ENCODE measurements around the gene ATL3.
"Not testable (repeated sequence)": the region's sequence is repeated elsewhere in the genome, so short reads cannot be mapped to it uniquely, and the experiment has no call there.

Gene ATL3

DNA sequence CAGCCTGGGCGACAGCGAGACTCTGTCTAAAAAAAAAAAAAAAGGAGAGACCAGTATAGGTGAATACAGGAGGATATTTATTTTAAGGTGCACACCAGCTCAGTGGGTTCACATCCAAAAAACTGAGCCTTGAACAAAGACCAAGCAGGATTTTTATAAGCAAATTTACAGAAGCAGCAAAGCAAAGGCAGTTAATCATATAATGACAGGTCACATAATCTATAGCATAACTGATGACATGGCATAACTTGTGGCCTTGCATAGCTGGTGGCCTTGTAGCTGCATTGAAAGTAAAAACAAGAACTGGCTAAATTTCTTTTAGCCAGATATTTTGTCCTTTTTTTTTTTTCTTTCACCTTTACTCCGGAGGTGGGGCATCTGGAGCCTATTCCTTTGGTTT, 54.2 kb downstream of the ATL3 start:
- no peak for FAIRE-seq

DNA sequence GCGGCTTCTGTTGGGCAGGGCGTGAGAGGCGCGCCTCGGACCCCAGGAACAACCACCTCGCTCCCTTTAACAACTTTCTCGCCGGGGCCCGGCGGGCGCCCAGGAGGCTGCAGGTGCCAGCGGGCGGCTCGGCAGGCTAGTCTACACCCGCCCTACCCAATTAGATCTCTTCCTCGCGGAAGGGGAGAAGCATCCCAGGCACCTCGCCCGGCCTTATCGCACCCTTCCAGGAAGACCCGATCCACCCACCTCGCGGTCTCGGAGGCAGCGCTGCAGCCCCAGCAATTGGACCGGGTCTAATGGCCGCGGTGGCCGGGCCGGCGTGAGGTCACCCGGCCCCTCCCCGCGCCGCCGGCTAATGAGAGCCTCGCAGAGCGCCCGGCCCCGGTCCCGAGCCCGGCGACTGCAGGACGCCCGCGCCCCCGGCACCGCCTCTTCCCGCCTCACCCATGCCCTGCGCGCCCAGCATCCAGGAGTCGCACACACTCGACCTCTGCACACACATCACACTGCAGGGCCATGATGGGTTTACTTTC, 57.0 kb downstream of the ATL3 start, which contains the start of gene PLAAT3:
TSS of gene PLAAT3 (minus strand) at position 298 of the 536 bp plus-strand sequence. CDS start 419 bp downstream, outside the sequence.
- FAIRE-seq: no peak

DNA sequence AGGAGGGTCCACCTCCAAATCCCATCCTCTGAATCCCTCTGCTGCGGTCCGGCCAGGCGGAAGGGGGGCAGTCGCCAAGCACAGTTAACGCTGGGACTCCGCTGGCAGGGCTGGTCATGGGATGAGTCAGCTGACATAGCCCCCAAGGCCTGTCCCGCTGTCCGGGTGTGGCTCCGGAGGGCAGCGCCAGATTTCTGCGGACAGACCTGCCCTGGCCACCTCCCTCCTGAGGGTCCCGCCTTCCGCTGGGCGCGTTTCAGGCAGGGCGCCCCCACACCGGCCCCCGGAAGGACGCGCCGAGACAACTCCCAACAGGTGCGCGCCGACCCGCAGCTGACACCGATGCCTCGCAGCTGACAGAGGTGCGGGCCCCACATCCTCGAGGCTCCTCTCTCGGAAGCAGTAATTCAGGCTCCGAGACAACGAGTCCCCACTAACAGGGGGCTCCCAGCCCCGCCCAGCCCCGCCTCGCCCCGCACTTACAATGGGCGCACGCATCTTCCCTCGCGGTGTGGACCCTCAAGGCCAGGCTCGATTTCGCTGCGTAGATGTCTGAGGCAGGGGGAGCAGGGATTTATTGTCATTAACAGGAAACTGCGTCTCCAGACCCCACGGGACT, 57.5 kb downstream of the ATL3 start:
- no peak for FAIRE-seq

DNA sequence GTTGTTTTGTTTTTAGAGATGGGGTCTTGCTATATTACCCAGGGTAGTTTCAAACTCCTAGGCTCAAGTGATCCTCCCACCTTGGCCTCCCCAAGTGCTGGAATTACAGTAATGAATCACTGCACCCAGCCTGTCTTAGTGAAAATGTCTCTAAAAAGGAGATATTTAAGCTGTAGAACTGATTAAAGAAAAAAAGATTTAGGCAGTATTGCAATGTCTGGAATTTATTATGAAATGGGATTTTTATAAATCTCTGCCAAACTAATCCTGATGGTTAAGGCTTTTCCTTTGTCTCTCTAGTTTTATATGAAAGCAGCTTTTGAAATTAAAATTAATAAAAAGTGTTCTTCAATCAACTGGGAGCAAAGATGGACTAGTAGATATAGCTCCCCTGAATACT, 59.0 kb downstream of the ATL3 start:
- no peak for FAIRE-seq

DNA sequence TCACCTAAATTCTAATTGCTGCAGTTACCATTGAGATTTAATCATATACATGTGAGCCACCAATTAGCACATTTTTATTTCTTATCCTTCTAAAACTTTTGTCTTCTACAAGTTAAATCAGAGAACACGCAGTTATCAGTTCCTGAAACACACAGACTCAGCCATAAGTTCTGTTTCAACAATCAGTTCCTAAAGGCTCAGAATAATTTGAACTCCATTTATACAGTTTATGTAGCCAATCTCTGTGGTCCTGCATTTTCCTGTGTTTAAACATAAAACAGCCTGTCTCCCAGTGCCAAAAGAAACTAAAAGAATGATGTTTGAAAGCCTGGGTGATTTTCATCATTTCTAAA, 59.8 kb downstream of the ATL3 start:
- FAIRE-seq: no peak

DNA sequence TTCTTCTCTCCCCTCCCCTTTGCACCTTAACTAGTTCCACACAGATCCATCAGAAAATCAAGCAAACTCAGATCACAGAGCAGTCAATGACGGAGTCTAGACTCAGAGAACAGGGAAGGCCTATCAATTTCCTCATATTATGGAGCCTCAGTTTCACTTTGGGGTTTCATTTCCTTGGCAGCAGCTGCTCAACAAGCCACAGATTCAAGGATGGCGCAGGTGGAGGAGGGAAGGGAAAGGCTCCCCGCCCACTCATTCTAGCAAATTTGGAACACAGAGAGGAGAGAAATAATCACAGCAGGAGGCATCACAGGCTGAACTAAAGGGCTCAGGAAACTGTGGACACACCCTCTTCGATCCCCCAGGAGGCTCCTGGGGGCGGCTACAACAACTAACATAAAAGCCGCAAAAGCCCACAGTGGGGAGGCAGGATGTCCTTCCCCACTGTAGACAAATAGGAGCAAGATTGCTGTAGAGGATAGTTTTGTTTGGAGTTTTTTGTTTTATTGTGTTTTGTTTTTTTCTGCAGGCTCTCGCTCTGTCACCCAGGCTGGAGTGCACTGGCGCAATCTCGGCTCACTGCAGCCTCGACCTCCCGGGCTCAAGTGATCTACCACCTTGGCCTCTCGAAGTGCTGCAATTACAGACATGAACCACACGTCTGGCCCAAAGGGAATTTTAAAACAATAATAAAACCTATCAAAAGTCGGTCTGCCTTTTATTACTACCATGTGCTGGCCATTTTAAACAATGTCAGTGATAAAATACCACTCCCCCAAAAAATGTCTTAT, 60.4 kb downstream of the ATL3 start:
- FAIRE-seq: no peak

DNA sequence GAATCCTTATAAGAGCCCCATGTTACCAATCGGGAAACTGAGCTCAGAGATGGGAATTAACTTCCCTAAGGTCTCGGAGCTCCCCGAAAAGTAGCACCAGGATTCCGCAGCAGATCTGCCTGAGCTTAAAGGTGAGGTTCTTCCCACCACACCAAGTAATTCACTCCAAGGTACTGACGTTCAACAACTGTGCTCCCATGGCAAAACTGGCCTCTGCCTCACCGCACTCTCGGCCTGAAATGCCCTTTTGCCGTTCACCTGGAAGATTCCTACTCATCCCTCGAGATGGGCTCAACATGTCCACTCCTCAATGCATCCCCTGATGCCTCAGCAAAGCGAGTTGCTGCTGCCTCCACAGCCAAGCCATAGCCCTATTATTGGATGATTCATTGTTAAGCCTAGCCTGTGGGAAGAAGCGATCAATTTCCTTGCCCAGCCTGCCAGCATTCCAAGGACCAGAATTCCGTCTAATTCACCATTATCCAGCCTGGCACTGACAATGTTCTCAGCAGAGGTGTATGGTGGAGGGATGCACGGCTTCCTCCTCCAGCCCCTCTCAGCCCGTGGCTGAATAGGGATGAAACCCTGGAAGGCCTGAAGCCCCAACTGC, 61.1 kb downstream of the ATL3 start:
- FAIRE-seq: no peak

DNA sequence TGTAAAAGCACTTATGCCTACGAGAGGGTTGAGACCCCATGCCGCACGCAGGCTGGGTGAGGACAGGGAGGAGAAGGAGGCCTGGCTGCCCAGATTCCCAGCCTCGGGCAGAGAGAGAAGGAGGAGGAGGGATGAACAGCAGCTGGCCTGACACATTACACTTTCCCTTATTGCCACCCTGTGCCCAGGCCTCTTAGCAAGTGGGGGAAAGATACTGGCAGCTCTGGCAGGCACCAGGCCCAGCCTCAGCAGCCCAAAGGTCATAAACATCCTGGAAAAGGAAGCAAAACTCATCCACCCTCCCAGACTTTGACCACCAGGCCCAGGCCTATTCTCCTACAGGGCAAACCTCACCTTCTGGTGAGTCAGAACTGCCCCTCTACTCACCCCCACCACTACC, 61.6 kb downstream of the ATL3 start:
- FAIRE-seq: no peak

DNA sequence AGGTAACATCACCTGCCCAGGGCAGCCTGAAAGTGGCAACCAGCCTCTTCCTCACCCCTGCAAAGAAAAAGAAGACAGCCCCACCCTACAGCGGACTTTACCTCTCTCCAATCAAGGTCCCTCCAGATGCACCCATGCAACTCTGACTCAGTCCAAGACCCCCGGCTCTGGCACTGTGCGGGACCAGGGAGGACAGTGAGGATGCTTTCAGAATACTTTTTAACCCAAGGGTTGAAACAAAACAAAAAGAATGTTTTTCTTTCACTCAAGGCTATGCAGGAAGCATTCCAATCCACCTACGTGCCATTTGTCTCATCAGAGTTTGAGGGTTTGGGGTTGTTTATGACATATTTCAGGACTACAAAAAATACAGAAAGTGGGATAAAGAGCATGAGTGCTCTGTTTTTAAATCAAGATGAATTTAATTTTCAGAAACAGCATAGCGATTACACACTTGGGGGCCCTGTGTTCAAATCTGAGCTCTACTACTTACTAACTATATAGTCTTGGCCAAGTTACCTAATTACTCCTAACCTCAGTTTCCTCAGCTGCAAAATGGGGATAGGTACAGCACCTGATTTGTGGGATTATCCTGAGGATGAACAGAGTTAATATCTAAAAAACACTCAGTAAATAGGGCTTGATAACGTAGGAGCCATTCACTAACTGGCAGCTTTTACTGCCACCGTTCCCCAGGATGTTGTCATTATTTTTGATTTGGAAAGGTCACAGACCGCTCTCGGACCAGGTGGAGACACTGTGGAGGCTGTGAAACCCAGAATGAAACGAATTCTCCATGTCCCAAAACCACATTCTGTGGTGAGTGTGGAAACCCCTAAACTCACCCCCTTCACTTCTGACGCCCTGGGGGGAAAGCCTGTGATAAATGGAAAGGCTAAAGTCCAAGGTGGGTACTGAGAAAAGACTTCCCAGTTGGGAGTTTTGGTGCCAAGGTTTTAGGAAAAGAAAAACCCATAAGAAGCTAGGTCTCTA, 62.5 kb downstream of the ATL3 start:
- FAIRE-seq: no peak

DNA sequence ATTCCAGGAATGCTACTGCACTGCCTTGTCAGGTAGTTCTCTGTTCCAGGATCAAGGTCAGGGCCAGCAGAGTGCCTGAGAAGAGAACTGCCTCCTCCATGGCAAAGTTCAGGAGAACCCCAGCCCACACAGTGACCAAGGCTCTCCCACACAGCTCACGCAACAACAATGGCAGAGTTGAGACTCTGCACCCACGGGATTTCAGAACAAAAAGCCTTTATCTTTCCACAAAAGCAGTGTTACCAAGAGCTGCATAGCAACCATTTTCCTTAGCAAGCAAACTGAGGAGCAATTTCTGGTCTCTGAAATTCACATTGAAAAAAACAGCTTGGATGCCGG, 68.0 kb downstream of the ATL3 start:
- no peak for FAIRE-seq

DNA sequence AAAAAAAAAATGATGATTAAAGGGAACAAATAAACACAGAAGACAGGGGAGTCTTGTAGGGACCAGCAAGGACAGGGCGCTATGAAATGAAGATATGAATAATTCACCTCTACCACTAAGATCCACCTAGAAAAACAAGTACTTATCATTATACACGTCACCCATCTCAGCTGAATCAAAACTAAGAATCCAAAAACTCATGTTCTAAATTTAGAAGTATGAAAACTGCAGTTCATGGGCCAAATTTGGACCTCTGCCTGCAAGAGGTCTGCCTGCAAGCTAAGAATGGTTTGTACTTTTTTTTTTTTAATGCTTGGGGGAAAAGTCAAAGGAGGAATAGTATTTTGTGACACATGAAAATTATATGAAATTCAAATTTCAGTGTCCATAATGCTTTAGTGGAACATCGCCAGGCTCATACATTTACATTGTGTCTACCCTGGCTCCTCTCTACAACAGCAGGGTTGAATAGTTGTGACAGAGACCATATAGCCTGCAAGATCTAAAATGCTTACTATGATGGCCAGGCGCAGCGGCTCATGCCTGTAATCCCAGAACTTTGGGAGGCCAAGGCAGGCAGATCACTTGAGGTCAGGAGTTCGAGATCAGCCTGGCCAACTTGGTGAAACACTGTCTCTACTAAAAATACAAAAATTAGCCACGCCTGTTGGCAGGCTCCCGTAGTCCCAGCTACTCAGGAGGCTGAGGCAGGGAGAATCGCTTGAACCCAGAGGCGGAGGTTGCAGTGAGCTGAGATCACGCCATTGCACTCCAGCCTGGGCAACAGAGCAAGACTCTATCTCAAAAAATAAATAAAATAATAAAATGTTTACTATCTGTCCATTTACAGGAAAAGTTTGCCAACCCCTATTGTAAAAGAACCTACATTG, 68.6 kb downstream of the ATL3 start:
- not testable (repeated sequence) for FAIRE-seq

DNA sequence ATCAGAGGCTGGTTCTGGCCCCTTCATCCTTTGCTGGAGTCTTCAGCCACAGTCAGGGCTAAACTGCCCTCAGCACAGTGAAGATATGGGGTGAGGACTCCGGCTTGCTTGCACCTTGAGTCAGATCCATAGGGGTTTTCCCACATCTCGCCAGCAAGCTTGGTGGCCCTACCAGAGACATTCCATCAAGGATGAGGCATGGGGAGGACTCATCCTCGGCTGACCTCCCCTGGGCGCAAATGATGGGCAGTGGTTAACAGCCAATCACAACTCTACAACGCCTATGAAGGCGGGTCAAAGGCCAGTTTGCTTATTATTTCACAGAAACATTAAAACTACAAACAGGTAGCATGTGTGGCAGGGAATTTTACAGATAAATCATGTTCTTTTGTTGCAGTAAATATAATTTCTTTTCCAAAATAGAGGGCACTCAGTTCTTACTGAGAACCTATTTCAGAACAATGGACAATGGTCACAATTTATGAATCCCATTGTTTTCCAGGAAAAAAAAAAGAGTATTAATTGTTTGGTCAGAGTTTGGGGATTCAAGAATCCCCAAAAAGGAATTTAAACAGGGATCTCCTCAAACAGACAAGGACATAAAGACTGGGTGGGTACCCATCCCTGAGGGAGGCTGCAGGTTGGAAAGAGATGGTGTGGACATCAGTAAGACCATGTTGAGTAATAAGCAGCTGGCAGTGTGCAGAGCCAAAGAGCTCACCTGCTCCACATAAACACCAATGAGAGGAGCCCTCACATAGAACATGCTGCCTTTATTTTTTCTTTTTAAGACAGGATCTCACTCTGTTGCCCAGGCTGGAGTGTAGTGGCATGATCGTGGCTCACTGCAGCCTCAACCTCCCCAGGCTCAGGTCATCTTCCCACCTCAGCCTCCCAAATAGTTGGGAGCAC, 71.7 kb downstream of the ATL3 start:
- FAIRE-seq: no peak

DNA sequence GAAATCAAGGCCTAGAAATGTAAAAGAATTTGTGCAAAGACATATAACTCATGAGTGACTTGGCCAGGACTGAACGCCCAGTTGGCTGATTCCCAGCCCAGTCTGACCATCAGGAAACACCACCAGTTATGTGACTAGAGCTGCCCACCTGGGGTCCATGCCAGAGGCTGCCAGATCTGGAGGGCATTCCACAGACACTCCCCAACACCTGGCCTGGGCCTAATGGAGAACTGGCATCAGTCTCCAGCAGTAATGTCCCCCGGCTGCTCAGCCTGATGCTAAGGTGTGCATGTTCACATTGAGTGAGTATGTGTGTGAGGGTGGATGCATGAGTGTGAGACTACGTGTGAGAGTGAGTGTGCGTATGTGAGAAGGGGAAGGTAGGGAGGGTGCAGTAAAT, 72.6 kb downstream of the ATL3 start:
- no peak for FAIRE-seq

DNA sequence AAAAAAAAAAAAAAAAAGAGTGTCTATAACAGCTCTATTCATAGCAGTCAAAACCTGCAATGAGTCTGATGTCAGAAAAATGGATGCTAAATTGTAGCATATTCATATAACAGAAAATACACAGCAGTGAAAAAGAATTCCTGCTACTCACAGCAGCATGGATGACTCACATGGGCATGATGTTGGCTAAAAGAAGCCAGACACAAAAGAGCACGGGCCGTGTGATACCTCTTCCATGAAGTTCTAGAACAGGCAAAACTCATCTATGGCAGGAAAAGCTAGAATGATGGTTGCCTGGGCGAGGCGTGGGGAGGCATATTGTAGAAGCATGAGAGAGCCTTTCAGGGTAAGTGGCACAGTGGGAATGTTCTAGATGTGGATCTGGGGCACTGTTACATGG, 75.9 kb downstream of the ATL3 start:
- FAIRE-seq: no peak

DNA sequence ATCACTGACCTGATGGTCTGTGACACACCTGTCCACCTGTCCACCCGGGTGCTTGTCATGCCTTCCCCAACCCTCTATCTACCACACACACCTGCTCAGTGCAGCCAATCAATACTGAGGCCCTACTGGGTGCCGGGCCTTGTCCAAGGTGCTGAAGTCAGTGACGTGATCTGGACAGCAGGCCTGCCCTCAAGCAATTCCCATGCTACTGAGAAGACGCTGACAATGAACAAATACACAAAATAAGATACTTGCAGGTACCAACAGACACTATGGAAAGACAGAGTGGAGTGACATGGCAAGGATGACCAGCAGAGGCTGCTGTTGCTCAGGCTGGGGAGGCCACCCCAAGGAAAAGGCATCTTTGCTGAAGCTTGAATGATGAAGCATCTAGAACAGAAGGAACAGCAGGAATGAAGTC, 78.2 kb downstream of the ATL3 start:
- FAIRE-seq: no peak

DNA sequence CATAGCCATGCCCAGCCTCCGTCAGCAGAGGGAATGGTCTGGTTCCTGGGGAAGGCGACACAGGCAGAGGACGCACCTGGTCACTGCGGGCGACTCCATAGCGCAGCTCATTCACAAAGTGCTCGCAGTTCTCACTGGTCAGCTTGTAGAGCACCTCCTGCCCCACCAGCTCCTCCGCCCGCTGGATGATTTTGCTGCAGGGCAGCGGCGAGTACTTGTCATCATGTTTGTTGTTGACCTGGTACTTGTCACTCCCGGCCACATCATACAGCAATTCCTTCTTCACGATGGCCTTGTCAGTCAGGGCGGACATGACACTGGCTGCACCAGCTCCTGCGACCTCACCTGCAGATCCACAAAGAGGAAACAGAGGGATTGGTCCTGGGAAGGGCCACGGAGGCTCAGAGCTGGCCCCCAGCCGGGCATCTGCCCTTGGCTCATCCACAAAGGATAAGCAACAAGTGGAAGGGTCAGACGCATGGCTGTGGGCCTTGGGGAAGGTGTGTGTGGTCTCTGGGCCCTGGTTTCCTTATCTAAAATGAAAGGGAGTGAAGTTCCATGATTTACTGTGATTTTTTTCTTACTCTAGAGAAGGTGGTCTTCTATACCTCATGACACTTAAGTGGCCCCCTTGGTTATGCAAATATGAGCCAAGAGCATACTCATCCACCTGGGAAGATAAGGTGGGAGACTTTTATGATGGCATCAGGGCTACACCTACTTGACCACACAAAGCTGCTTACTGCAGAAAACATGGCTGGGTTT, 81.0 kb downstream of the ATL3 start:
- FAIRE-seq: no peak

DNA sequence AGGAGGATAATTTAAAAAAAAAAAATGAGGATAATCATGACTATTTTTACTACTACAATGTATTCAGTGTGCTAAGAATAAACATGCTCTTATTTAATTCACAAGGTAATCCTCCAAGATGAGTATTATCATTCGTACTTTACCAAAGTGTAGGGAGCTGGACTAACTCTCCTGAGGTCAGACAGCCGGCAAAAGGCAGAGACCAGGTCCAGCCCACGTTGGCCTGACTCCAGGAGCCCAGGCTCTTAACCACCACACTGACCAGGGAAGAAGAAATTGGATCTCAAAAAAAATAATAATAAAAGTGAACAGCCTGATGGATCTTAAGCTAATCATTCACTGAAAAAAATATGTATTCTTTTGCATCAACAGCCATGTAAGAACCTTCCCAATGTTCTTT, 82.2 kb downstream of the ATL3 start:
- FAIRE-seq: no peak

DNA sequence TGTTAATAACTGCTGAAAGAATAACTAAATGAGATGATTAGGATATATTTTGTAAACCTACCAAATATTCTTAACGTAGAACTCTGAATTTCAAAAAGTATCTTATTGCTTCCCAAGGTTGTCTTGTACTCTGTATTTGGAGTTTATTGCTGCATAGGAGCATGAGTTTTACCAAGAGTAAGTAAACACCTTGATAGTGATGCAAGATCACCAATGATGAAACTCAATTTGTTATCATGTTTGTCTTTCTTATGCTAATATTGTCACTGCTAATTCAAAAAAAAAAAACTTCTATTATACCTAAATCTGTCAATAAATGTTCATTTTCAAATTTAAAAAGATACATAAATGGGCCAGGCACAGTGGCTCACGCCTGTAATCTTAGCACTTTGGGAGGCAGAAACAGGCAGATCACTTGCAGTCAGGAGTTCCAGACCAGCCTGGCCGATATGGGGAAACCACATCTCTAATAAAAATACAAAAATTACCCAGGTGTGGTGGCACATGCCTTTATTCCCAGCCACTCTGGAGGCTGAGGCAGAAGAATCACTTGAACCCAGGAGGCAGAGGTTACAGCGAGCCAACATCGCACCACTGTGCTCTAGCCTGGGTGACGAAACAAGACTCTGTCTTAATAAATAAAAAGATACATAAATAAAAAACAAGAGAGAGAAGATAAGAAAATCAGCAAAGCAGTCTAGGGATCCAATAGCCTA, 84.6 kb downstream of the ATL3 start:
- no peak for FAIRE-seq

DNA sequence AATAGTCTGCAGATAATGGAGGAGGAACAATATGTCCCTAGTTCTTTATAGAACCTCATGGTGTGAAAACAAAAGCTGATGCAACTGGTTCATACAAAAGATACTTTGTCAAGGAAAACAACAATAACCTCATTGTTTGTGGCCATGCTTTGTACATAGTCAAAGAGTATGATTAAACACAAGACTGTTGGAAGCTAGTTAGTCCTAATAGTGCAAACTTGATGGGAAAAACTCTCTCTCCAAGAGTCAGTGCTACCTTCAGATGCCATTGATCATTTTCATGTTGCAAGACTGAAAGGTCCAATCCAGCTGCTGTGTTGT, 87.9 kb downstream of the ATL3 start:
- no peak for FAIRE-seq
